Tibial artery (tissue), 4 donors: ENCODE results near the gene MAP2K5.

Experiments used
- DNase-seq, 2 donors: peaks; one replicate each; pipeline ENCODE4 v3.0.0-alpha.2; 2019
- H3K27ac ChIP-seq, 2 donors: fragments of 200-600 bp; sonication (generic) in 1 of 2; 1 replicate in 1 of 2; 2 replicates in 1 of 2; pipeline ENCODE4 v1.5.1; 2018 to 2019; ENCODE audit warnings: mild to moderate bottlenecking in 1 of 2
- H3K27me3 ChIP-seq, 2 donors: fragments of 200-600 bp; sonication (generic) in 1 of 2; one replicate each; pipeline versions ENCODE4 v1.5.1 to v1.6.0; 2016 to 2019
- H3K36me3 ChIP-seq, 3 donors: fragments of 200-600 bp; sonication (generic) in 2 of 3; one replicate each; pipeline ENCODE4 v1.5.1; 2016 to 2019; ENCODE audit warnings: mild to moderate bottlenecking in 2 of 3
- H3K4me1 ChIP-seq, 4 donors: fragments of 200-600 bp; sonication (generic) in 2 of 4; 1 replicate in 3 of 4; 2 replicates in 1 of 4; pipeline ENCODE4 v1.5.1; 2016 to 2019
- H3K4me3 ChIP-seq, 2 donors: fragments of 200-600 bp; sonication (generic) in 1 of 2; 1 replicate in 1 of 2; 2 replicates in 1 of 2; pipeline ENCODE4 v1.5.1; 2018 to 2019; ENCODE audit warnings: mild to moderate bottlenecking in 2 of 2
- H3K9me3 ChIP-seq, 3 donors: fragments of 200-600 bp; sonication (generic) in 1 of 3; one replicate each; pipeline ENCODE4 v1.5.1; 2016 to 2019
- intact Hi-C: fragments of 100-400 bp; cut with DNase I; formaldehyde crosslinking; loops from one replicate; pipeline ENCODE4 v1.15.0; 2023; ENCODE audit warnings: low total_unique reads
- TF ChIP-seq, protein P1 (sequence below), 2 experiments: fragments of 200-600 bp in 1 of 2; fragments of 450-650 bp in 1 of 2; IDR thresholded peaks; one replicate each; pipeline ENCODE4 v1.5.1; 2017 to 2019; ENCODE audit warnings: antibody characterized with exemption in 2 of 2, mild to moderate bottlenecking in 1 of 2, moderate library complexity in 1 of 2

The MAP2K5 gene

GRCh38 chr15:67685716-67686115, 143.2 kb downstream of the MAP2K5 start:
- TF ChIP-seq, protein P1, sequence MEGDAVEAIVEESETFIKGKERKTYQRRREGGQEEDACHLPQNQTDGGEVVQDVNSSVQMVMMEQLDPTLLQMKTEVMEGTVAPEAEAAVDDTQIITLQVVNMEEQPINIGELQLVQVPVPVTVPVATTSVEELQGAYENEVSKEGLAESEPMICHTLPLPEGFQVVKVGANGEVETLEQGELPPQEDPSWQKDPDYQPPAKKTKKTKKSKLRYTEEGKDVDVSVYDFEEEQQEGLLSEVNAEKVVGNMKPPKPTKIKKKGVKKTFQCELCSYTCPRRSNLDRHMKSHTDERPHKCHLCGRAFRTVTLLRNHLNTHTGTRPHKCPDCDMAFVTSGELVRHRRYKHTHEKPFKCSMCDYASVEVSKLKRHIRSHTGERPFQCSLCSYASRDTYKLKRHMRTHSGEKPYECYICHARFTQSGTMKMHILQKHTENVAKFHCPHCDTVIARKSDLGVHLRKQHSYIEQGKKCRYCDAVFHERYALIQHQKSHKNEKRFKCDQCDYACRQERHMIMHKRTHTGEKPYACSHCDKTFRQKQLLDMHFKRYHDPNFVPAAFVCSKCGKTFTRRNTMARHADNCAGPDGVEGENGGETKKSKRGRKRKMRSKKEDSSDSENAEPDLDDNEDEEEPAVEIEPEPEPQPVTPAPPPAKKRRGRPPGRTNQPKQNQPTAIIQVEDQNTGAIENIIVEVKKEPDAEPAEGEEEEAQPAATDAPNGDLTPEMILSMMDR (IDR thresholded peaks at IDR 0.05): no peak
- H3K4me1 ChIP-seq: no peaks in the 10 kb centered on the region
- no peak for DNase-seq
- H3K27ac ChIP-seq: no peak overlapping the region
- peaks cover 0 to 12% (median 4%) of the 10 kb centered on the region in 3 donors for H3K36me3 ChIP-seq
- no peaks in the 10 kb centered on the region for H3K27me3 ChIP-seq
- peaks cover 0 to 31% (median 15%) of the 10 kb centered on the region in 3 donors for H3K9me3 ChIP-seq
- intact Hi-C loops: no loop called here
- H3K4me3 ChIP-seq: no peak overlapping the region

- Histone ChIP-seq H3K27me3 (no peaks in the 10 kb centered on the region), H3K4me1 (no peaks in the 10 kb centered on the region), H3K9me3 (no peaks in the 10 kb centered on the region), H3K36me3 (peaks cover 0 to 14% (median 5%) of the 10 kb centered on the region in 3 donors), H3K27ac (no peak overlapping the region), H3K4me3 (no peak overlapping the region)
- TF ChIP-seq, protein P1 (IDR thresholded peaks at IDR 0.05): no peak
- intact Hi-C loops: no loop called here
- DNase-seq: no peak
These were observed 148.4 kb downstream of the MAP2K5 start for GRCh38 chr15:67690936-67691335.

DNA sequence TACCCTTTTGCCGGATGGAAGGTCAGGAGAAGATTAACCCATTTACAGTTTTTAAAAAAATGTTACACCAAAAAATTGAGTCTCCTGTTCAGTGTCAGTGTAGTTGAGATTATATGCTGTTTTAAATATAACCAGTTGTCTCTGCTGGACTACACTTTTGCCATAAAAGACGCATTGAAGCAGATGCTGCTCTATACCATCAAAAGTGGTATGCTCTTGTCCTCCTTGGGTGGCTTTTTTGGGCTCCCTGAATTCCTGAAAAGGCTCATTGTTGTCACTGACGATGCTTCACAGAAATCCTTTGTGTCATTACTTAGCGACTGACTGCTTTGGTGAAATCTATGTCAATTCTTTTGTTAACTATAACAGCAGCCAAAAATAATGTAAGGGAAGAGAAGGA, 148.9 kb downstream of the MAP2K5 start:
- Histone ChIP-seq H3K9me3 (no peaks in the 10 kb centered on the region), H3K36me3 (peaks cover 0 to 14% (median 5%) of the 10 kb centered on the region in 3 donors), H3K27me3 (no peaks in the 10 kb centered on the region), H3K4me3 (no peak overlapping the region), H3K4me1 (no peaks in the 10 kb centered on the region), H3K27ac (no peak overlapping the region)
- TF ChIP-seq, protein P1 (IDR thresholded peaks at IDR 0.05): no peak
- intact Hi-C loops: no loop called here
- no peak for DNase-seq

- Histone ChIP-seq H3K27ac (no peak overlapping the region), H3K9me3 (no peaks in the 10 kb centered on the region), H3K36me3 (peaks cover 4 to 14% (median 5%) of the 10 kb centered on the region in 3 donors), H3K4me3 (no peak overlapping the region), H3K4me1 (no peaks in the 10 kb centered on the region), H3K27me3 (no peaks in the 10 kb centered on the region)
- intact Hi-C loops: no loop called here
- TF ChIP-seq, protein P1 (IDR thresholded peaks at IDR 0.05): no peak
- no peak for DNase-seq
These were observed 150.1 kb downstream of the MAP2K5 start for GRCh38 chr15:67692573-67692972.

DNA sequence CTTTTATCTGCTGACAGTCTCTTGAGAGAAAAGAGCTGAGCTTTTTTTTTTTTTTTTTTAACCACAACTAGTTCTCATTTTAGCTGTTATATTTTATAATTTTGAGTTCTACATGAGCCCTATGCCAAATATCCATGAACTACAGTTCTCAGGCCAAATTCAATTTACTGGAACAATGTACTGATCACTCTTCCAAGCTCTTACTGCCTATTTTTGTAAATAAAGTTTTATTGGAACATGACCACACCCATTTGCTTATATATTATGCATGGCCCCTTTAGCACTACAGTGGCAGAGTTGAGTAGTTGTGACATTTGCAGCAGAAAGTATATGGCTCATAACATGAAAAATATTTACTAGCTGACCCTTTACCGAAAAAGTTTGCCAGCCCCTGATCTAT, 153.6 kb downstream of the MAP2K5 start:
- intact Hi-C loops: no loop called here
- H3K4me3 ChIP-seq: no peak overlapping the region
- peaks cover 0 to 4% (median 0%) of the 10 kb centered on the region in 3 donors for H3K9me3 ChIP-seq
- TF ChIP-seq, protein P1 (IDR thresholded peaks at IDR 0.05): no peak
- peaks cover 5 to 26% (median 18%) of the 10 kb centered on the region in 3 donors for H3K36me3 ChIP-seq
- H3K27me3 ChIP-seq: no peaks in the 10 kb centered on the region
- no peak for DNase-seq
- H3K4me1 ChIP-seq: no peaks in the 10 kb centered on the region
- H3K27ac ChIP-seq: no peak overlapping the region

GRCh38 chr15:67700023-67700422, 157.5 kb downstream of the MAP2K5 start:
- Histone ChIP-seq H3K27ac (no peak overlapping the region), H3K9me3 (peaks cover 0 to 4% (median 0%) of the 10 kb centered on the region in 3 donors), H3K4me1 (no peaks in the 10 kb centered on the region), H3K36me3 (peaks cover 15 to 27% (median 22%) of the 10 kb centered on the region in 3 donors), H3K4me3 (no peak overlapping the region), H3K27me3 (no peaks in the 10 kb centered on the region)
- DNase-seq: no peak
- TF ChIP-seq, protein P1 (IDR thresholded peaks at IDR 0.05): no peak
- intact Hi-C loops: no loop called here
